DND-41 (cell line): ENCODE measurements around the gene SLC8A2.

Source experiments
- EZH2 ChIP-seq: IDR thresholded peaks from 3 replicates; pipeline ENCODE4 v1.6.1; 2012; ENCODE audit warnings: borderline replicate concordance, low read depth, mild to moderate bottlenecking, moderate library complexity, low read length, inconsistent platforms; ENCODE audit not compliant: severe bottlenecking
- TF ChIP-seq, protein P1 (sequence below): IDR thresholded peaks from 2 replicates; pipeline ENCODE4 v1.5.1; 2012; ENCODE audit warnings: borderline replicate concordance, low read length, moderate library complexity, mild to moderate bottlenecking; ENCODE audit not compliant: poor library complexity, severe bottlenecking; ENCODE audit errors: extremely low read depth

DNA sequence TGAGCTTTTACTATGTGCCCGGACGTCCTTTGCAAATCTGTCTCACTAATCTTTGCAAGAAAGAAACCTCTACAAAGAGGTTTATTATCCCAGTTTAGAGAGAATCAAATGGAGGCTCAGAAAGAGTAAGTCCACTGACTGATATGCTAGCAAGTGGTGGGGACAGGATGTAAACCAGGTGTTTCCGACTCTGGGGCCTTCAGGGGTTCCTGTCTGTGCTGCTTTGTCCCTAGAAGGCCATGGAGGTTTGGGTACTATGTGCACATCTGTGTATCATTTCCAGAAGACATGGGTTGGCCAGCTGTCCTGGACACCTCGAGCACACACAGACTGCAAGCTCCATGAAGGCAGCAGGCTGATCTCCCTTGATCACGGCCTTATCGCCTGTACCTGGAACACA lies 13.5 kb upstream of the SLC8A2 start:
- TF ChIP-seq, protein P1, sequence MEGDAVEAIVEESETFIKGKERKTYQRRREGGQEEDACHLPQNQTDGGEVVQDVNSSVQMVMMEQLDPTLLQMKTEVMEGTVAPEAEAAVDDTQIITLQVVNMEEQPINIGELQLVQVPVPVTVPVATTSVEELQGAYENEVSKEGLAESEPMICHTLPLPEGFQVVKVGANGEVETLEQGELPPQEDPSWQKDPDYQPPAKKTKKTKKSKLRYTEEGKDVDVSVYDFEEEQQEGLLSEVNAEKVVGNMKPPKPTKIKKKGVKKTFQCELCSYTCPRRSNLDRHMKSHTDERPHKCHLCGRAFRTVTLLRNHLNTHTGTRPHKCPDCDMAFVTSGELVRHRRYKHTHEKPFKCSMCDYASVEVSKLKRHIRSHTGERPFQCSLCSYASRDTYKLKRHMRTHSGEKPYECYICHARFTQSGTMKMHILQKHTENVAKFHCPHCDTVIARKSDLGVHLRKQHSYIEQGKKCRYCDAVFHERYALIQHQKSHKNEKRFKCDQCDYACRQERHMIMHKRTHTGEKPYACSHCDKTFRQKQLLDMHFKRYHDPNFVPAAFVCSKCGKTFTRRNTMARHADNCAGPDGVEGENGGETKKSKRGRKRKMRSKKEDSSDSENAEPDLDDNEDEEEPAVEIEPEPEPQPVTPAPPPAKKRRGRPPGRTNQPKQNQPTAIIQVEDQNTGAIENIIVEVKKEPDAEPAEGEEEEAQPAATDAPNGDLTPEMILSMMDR: no peak
- TF ChIP-seq EZH2: no peak
